Ramos (cell line): Measurements from ENCODE around the gene FBLN1.
"Not testable (repeated sequence)": the region's sequence is repeated elsewhere in the genome, so short reads cannot be mapped to it uniquely, and the experiment has no call there.

Source experiments
- in situ Hi-C: fragments of 300-500 bp; cut with MboI; formaldehyde crosslinking; loops from one replicate; pipeline ENCODE4 v1.14.3; 2022; ENCODE audit warnings: low sequenced_read_pairs; ENCODE audit not compliant: unreplicated experiment

FBLN1 gene

GRCh38 chr22:45579806-45580725 lies 77.4 kb downstream of the FBLN1 start:
- in situ Hi-C loops: loop anchor here (5.0 to 10.0 kb wide), 2 partner anchors 407 to 535 kb away; no protein-coding TSS in a partner anchor

- in situ Hi-C loops: no loop called here
These were observed 78.2 kb downstream of the FBLN1 start for GRCh38 chr22:45580726-45581381.

GRCh38 chr22:45581549-45582080 lies 78.9 kb downstream of the FBLN1 start:
- in situ Hi-C loops: no loop called here

- in situ Hi-C loops: no loop called here
These were observed 79.7 kb downstream of the FBLN1 start for GRCh38 chr22:45582236-45582954.

- in situ Hi-C loops: no loop called here
These were observed 80.3 kb downstream of the FBLN1 start for GRCh38 chr22:45582955-45583320.

GRCh38 chr22:45583504-45583903 lies 80.8 kb downstream of the FBLN1 start:
- in situ Hi-C loops: no loop called here

GRCh38 chr22:45584121-45584570 lies 81.5 kb downstream of the FBLN1 start:
- in situ Hi-C loops: no loop called here

GRCh38 chr22:45584621-45585436 lies 82.1 kb downstream of the FBLN1 start:
- in situ Hi-C loops: no loop called here

GRCh38 chr22:45585437-45585755 lies 82.7 kb downstream of the FBLN1 start:
- in situ Hi-C loops: no loop called here

- in situ Hi-C loops: no loop called here
These were observed 83.4 kb downstream of the FBLN1 start for GRCh38 chr22:45585946-45586540.

- in situ Hi-C loops: no loop called here
These were observed 84.1 kb downstream of the FBLN1 start for GRCh38 chr22:45586651-45587405.

- in situ Hi-C loops: no loop called here
These were observed 85.2 kb downstream of the FBLN1 start for GRCh38 chr22:45587638-45588505.

- in situ Hi-C loops: no loop called here
These were observed 86.9 kb downstream of the FBLN1 start for GRCh38 chr22:45589556-45589955.

- in situ Hi-C loops: no loop called here
These were observed 87.6 kb downstream of the FBLN1 start for GRCh38 chr22:45590262-45590661.

GRCh38 chr22:45591633-45592213 lies 89.0 kb downstream of the FBLN1 start:
- in situ Hi-C loops: not testable (repeated sequence)

- in situ Hi-C loops: no loop called here
These were observed 91.6 kb downstream of the FBLN1 start for GRCh38 chr22:45594123-45594941.
